HG02943 (cell line): Measurements from ENCODE around the gene TMEM191B.
"Not testable (repeated sequence)": the region's sequence is repeated elsewhere in the genome, so short reads cannot be mapped to it uniquely, and the experiment has no call there.

Experiments used
- ATAC-seq: cut with Tn5 transposase; IDR thresholded peaks from one replicate; pipeline ENCODE4 v1.9.1; 2021; ENCODE audit warnings: mild to moderate bottlenecking, low read depth, moderate library complexity; ENCODE audit not compliant: unreplicated experiment

Gene TMEM191B

GRCh38 chr22:18554280-18555256 lies 27.0 kb downstream of the TMEM191B start:
- not testable (repeated sequence) for ATAC-seq

DNA sequence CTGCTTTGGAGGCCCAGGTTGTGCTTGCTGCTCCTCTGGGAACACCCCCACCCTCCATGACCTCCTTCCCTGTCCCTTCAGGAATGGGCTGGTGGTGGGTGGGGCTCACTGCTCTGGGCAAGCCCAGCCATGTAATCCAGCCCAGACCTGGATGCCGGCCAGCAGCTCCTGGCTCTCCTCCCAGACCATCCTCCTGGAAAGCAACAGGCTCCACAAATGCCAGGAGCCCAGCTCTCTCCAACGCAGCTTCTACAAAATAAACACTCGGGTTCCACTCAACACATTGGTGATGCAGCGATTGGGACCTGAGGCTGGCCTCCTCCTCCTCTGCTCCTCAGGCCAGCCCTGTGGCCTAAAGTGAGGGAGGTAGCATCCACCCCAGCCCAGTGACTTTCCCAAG lies 30.9 kb downstream of the TMEM191B start:
- ATAC-seq = not testable (repeated sequence)

GRCh38 chr22:18558939-18559338 lies 31.3 kb downstream of the TMEM191B start:
- not testable (repeated sequence) for ATAC-seq

- not testable (repeated sequence) for ATAC-seq
These were observed 32.7 kb downstream of the TMEM191B start for GRCh38 chr22:18560099-18560974.

DNA sequence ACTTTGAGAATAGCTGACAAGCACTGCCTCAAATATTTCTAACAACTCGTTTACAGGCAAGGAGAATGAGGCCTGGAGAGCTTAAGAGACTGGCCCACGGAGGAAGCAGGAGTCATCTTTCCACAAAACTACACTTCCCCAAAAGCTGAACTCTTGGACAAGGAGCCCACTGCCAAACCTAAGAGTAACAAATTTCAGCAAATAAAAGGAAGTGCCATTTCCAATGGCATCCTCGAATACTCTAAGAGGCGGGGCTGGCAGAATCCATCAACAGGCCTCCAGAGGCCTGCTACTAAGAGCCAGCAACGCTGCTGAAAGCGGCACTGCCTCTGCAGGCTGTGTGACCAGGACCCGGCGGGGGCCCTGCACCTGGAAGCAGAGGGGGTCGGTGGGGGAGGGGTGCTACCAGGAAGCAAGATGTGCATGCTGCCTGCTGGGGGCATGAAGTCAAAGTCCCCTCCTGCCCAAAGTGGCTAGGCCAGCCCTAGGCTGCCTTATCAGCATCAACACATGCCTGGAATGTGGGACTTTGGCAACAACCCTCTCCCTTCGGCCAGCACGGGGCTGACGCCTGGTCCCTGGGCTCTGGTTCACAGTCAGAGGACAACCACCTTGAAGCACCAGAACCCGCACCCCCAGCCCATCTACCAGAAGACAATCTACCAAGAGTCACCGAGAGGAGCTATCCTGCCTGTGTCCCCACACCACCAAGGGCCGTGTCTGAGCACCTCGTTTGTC lies 43.1 kb downstream of the TMEM191B start:
- ATAC-seq = not testable (repeated sequence)

GRCh38 chr22:18573483-18574164 lies 46.0 kb downstream of the TMEM191B start:
- not testable (repeated sequence) for ATAC-seq

- not testable (repeated sequence) for ATAC-seq
These were observed 47.0 kb downstream of the TMEM191B start for GRCh38 chr22:18574555-18574954.

- not testable (repeated sequence) for ATAC-seq
These were observed 48.1 kb downstream of the TMEM191B start for GRCh38 chr22:18575686-18576085.

GRCh38 chr22:18577090-18577818 lies 49.7 kb downstream of the TMEM191B start:
- not testable (repeated sequence) for ATAC-seq

- ATAC-seq = not testable (repeated sequence)
These were observed 50.2 kb downstream of the TMEM191B start for GRCh38 chr22:18577847-18578246.
